Measurements from ENCODE around the gene ADGRV1. TPM values are rescaled to one million over a fixed set of nuclear protein-coding genes. Genes with fewer than 3 reads are reported as not detected.
"Not testable (repeated sequence)": the region's sequence is repeated elsewhere in the genome, so short reads cannot be mapped to it uniquely, and the experiment has no call there.

The ADGRV1 gene
- total RNA-seq, 2 experiments from 2014 or later = 0.06 TPM; not detected in 1

- H3K4me3 Mint-ChIP-seq; ATAC-seq (ENCODE audit: low read depth); H3K9me3 Mint-ChIP-seq; H3K36me3 Mint-ChIP-seq; H3K27me3 Mint-ChIP-seq; H3K27ac Mint-ChIP-seq; H3K4me1 Mint-ChIP-seq; DNase-seq; POLR2A ChIA-PET: not testable (repeated sequence)
These were observed 370.6 kb downstream of the ADGRV1 start for GRCh38 chr5:90929013-90929839.

DNA sequence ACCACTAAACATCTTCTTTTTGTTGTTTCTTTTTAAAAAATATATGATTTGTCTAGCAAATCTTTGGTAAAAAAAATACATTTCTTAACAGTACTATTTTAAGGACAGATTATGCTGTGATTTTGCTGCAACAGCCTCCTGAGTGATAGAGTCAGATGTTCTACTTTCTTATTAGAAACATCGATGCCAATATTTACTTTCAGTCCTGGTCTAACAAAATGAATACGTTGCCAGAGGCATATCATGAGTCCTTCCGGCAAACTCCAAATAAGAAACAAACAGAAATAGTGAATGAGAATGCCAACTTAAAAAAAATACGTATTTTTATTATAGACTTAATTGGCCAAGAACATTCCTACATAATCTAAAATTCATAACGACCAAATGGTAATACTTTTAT, 371.5 kb downstream of the ADGRV1 start:
- no peak for ATAC-seq (ENCODE audit: low read depth)
- Mint-ChIP-seq H3K27me3 (peaks cover 2% of the 10 kb centered on the region), H3K9me3 (no peaks in the 10 kb centered on the region), H3K27ac (no peak overlapping the region), H3K36me3 (no peaks in the 10 kb centered on the region), H3K4me1 (peaks cover 4% of the 10 kb centered on the region), H3K4me3 (no peak overlapping the region)
- DNase-seq = no peak
- POLR2A ChIA-PET = no interaction called here

DNA sequence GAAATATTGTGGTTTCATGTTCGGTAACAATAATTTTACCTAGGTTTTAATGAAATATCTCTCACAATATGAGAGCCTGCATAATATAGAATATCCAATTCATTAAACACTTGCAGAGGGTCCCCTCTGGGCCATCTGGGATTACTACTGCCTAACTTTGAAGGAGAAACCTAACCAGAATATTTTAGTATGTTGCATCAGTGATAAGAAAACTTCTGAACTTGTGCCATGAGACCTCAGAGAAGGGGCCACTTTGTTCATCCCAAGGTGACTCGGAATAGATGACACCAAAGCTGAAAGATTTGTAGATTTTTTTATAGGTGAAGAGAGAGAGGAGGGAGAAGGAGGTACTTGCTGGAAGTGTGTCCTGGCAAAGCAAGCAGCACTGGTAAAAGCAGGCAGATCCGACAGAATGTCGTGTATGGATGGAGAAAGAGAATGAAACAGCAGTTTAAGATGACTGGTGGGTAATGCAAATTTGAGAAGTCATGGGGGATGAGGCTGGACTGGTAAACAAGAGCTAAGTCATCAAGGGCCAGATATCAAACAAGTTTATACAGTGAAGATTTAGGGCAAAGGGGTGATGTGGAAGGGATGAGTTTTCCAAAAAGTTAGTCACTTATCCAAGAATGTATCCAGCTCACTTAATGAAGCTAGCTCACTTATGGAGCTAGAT, 372.3 kb downstream of the ADGRV1 start:
- Mint-ChIP-seq H3K4me1 (peaks cover 4% of the 10 kb centered on the region), H3K27me3 (peaks cover 2% of the 10 kb centered on the region), H3K36me3 (no peaks in the 10 kb centered on the region), H3K4me3 (no peak overlapping the region), H3K27ac (no peak overlapping the region), H3K9me3 (no peaks in the 10 kb centered on the region)
- POLR2A ChIA-PET = no interaction called here
- ATAC-seq (ENCODE audit: low read depth) (no peak), DNase-seq (no peak)

DNA sequence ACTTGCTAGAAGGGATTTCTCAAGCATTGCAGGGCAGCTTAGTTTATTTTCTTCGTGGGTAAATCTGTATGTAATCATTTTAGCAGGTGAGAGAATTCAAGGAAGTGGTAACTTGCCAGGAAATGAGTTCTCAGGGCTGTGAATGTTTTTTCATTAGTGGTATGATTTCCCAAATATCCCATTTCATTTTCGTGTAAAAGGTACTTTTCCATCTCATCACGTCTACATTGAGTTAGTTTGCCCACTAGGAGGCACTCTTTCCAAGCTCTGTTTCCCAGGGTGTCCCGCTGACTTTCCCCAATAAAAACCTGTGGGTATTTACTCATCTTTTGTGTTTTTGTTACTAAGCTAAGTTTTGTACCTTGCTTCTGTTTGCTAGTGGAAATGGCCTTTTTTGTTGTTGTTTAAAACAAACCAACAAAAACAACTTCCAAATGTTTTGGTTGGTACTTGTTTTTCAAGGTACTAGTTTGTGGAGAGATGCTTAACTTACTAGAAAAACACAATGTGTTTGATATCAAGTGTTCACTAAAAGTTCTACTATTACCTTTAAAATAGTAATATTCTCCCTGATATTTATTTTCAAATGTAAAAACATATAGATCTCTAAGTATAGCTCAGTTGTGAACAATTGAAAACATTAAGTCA, 373.6 kb downstream of the ADGRV1 start:
- H3K4me1 Mint-ChIP-seq = peaks cover 4% of the 10 kb centered on the region
- no peaks in the 10 kb centered on the region for H3K9me3 Mint-ChIP-seq
- ATAC-seq (ENCODE audit: low read depth) (peak; percentile 36), DNase-seq (no peak)
- POLR2A ChIA-PET = interaction anchor here (1.0 kb wide), 1 partner anchor 451 kb away, joined by 6 read pairs; the partner anchor contains the start of gene ARRDC3
- H3K27me3 Mint-ChIP-seq = peaks cover 2% of the 10 kb centered on the region
- H3K4me3 Mint-ChIP-seq = no peak overlapping the region
- no peaks in the 10 kb centered on the region for H3K36me3 Mint-ChIP-seq
- H3K27ac Mint-ChIP-seq = no peak overlapping the region

DNA sequence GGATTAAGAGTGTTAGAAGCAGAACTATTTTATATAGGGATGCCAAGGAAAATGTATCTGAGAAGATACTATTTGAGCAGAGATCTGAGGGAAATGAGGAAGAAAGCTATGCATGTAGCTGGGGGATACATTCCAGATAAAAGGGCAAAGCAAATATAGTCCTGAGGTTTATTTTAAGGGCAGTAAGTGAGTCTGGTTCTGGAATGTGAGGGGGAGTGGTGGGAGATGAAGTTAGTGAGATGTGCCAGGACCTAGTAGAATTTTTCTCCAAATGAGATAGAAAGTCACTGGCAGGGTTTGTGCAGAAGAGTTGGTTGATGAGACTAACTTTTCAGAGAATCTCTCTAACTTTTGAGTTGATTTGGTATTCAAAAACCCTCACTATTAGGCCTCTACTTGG, 374.7 kb downstream of the ADGRV1 start:
- H3K27ac Mint-ChIP-seq = no peak overlapping the region
- POLR2A ChIA-PET = no interaction called here
- no peak overlapping the region for H3K4me3 Mint-ChIP-seq
- DNase-seq (no peak), ATAC-seq (ENCODE audit: low read depth) (no peak)
- peaks cover 2% of the 10 kb centered on the region for H3K27me3 Mint-ChIP-seq
- H3K9me3 Mint-ChIP-seq = no peaks in the 10 kb centered on the region
- no peaks in the 10 kb centered on the region for H3K36me3 Mint-ChIP-seq
- peaks cover 4% of the 10 kb centered on the region for H3K4me1 Mint-ChIP-seq

- DNase-seq = no peak
- Mint-ChIP-seq H3K27me3 (peaks cover 2% of the 10 kb centered on the region), H3K27ac (no peak overlapping the region), H3K36me3 (no peaks in the 10 kb centered on the region), H3K4me3 (no peak overlapping the region), H3K4me1 (peaks cover 4% of the 10 kb centered on the region), H3K9me3 (no peaks in the 10 kb centered on the region)
- POLR2A ChIA-PET = no interaction called here
- no peak for ATAC-seq (ENCODE audit: low read depth)
These were observed 375.6 kb downstream of the ADGRV1 start for GRCh38 chr5:90934091-90934719.

DNA sequence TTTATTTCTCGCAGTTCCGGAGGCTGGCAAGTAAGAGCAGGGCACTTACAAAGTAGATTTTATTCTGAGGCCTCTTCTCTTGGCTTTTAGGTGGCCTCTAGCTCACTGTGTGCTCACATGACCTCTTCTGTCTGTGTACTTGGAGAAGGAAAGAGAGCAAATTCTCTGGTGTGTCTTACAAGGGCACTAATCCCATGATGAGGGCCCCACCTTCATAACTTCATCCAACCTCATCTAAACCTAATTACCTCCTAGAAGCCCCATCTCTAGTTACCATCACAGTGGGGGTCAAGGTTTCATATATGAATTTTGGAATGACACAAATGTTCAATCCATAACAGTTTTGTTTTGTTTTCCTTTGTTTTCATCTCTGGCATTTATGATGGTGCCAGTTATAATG, 376.1 kb downstream of the ADGRV1 start:
- ATAC-seq (ENCODE audit: low read depth) = no peak
- Mint-ChIP-seq H3K27ac (no peak overlapping the region), H3K4me3 (no peak overlapping the region)

GRCh38 chr5:90939211-90939610, 380.6 kb downstream of the ADGRV1 start:
- ATAC-seq (ENCODE audit: low read depth) = no peak
- Mint-ChIP-seq H3K27me3 (no peaks in the 10 kb centered on the region), H3K4me1 (peaks cover 8% of the 10 kb centered on the region), H3K9me3 (no peaks in the 10 kb centered on the region), H3K36me3 (no peaks in the 10 kb centered on the region), H3K27ac (no peak overlapping the region), H3K4me3 (no peak overlapping the region)
- DNase-seq = no peak
- POLR2A ChIA-PET = no interaction called here

More for the DNA sequence above, 376.1 kb downstream of the ADGRV1 start:
- peaks cover 4% of the 10 kb centered on the region for H3K4me1 Mint-ChIP-seq
- H3K36me3 Mint-ChIP-seq = no peaks in the 10 kb centered on the region
- H3K27me3 Mint-ChIP-seq = peaks cover 2% of the 10 kb centered on the region
- H3K9me3 Mint-ChIP-seq = no peaks in the 10 kb centered on the region
- no peak for DNase-seq
- POLR2A ChIA-PET = no interaction called here

DNA sequence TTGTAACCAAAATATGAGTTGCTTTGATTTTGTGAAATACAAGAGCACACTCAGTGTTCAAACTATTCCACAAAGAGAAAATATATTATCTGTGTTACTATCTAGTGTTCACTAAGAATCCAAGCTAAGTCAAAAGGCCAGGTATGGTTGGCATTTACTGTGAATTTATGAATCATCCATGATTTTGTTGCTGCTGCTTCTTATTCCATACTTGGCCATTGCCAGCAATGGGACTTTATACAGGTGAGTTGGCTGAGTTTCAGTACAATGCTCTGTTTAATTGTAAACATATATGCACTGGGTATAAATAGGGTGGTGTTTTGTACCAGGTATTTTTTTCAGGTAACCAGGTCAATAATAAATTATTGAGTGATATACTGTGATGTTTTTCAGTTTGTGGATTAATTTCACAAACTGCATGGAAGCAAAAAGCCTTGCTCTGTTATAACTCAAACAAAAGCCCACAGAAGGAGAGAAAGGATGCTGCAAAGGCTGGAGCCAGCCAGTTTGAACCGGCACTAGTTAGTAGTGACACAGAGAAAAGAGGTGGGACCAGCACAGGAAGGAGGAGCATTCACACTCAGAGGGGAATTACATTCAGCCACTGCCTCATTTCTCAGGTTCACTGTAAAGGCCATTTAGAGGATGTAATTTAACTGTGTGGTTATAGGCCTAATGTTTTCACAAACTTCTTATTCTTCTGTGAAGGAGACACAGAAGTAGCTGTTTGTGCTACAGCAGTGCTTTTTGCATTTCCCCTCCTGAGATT, 381.8 kb downstream of the ADGRV1 start:
- H3K9me3 Mint-ChIP-seq = no peaks in the 10 kb centered on the region
- H3K27ac Mint-ChIP-seq = peak overlapping the region; percentile 9
- ATAC-seq (ENCODE audit: low read depth) = peak; percentile 96
- H3K4me1 Mint-ChIP-seq = peaks cover 8% of the 10 kb centered on the region
- H3K27me3 Mint-ChIP-seq = no peaks in the 10 kb centered on the region
- peak; percentile 26 for DNase-seq
- no peak overlapping the region for H3K4me3 Mint-ChIP-seq
- POLR2A ChIA-PET = interaction anchor here (0.9 kb wide), 1 partner anchor 443 kb away, joined by 3 read pairs; the partner anchor contains the start of gene ARRDC3
- H3K36me3 Mint-ChIP-seq = no peaks in the 10 kb centered on the region

GRCh38 chr5:90941002-90941720, 382.6 kb downstream of the ADGRV1 start:
- ATAC-seq (ENCODE audit: low read depth) (no peak), DNase-seq (no peak)
- no peaks in the 10 kb centered on the region for H3K36me3 Mint-ChIP-seq
- H3K27me3 Mint-ChIP-seq = no peaks in the 10 kb centered on the region
- H3K4me1 Mint-ChIP-seq = peaks cover 8% of the 10 kb centered on the region
- peak overlapping the region; percentile 37 for H3K27ac Mint-ChIP-seq
- POLR2A ChIA-PET = interaction anchor here (0.9 kb wide), 1 partner anchor 442 kb away, joined by 3 read pairs; the partner anchor contains the start of gene ARRDC3
- no peaks in the 10 kb centered on the region for H3K9me3 Mint-ChIP-seq
- H3K4me3 Mint-ChIP-seq = no peak overlapping the region

- Mint-ChIP-seq H3K27me3 (peaks cover under 1% of the 10 kb centered on the region), H3K9me3 (no peaks in the 10 kb centered on the region), H3K36me3 (no peaks in the 10 kb centered on the region), H3K4me3 (no peak overlapping the region), H3K4me1 (peaks cover 8% of the 10 kb centered on the region), H3K27ac (no peak overlapping the region)
- no peak for ATAC-seq (ENCODE audit: low read depth)
- POLR2A ChIA-PET = no interaction called here
- no peak for DNase-seq
These were observed 385.5 kb downstream of the ADGRV1 start for GRCh38 chr5:90944116-90944515.

DNA sequence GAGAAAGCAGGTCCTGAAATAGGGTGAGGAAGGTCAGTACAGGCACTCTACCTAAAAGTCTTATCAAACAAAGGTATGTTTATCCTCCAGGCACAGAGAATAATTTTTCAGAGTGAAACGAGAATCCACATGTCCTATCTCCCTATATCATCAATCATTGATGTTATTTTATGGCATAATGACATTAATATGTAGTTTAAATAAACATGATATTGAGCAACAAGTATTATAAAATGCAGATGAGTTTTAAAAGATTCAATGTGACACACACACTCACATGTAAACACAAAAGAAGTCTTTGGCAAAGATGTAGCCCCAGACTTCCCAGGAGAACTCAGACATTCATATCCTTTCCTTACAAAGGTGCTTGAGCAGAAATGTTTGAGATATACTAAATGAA, 389.1 kb downstream of the ADGRV1 start:
- DNase-seq = no peak
- POLR2A ChIA-PET = no interaction called here
- no peaks in the 10 kb centered on the region for H3K4me1 Mint-ChIP-seq
- no peak overlapping the region for H3K4me3 Mint-ChIP-seq
- no peaks in the 10 kb centered on the region for H3K9me3 Mint-ChIP-seq
- no peak overlapping the region for H3K27ac Mint-ChIP-seq
- no peaks in the 10 kb centered on the region for H3K36me3 Mint-ChIP-seq
- ATAC-seq (ENCODE audit: low read depth) = no peak
- H3K27me3 Mint-ChIP-seq = peaks cover 9% of the 10 kb centered on the region
